Measurements from ENCODE around the gene ZDHHC18. TPM values are rescaled to one million over a fixed set of nuclear protein-coding genes. Genes with fewer than 3 reads are reported as not detected.

The ZDHHC18 gene
- total and polyA plus RNA-seq, 2 of the 8 experiments (the other 6 are each of a cell fraction or from before 2014, with no cell fraction given), result 29.7 to 49.8 TPM

DNA sequence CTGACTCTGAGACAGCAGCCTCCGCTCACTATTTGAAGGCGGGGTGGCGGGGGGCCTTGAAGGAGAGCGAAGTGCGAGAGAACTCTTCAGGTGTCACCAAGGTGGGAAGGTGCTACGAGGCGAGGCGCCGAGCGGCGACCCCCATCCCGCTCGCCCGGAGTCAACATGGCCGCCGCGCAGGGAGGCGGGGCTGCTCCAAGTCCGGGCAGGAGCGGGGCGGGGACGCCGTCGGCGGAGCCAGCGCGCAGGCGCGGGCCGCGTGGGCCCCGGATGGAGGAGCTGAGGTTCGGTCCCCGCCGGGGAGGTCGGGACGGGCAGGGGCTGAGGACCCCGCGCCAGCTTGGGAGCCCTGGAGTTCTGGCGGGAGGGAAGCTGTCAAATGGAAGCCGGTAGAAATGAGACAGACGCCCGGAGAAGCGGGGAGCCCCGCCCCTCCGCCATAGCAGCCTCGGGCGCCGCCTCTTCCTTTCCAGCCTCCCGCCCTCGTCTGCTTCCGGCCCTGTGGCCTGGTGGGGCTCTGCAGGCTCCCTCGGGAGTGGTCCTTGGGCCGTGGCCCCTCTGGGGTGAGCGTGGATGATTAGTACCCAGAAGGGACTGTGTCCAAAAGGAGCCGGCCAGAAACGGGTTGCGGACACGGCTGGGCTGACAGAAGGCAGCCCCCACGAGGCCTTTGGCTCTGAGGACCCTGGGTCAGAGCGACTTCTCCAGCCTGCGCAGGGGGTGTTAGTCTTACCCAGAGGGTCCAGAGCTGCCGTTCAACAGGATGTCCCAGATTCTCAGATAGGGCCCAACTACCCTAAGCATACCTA is 38.6 kb upstream of the ZDHHC18 start, which contains the start of gene PIGV (continued):
- TF ChIP-seq E2F6 (IDR thresholded peaks at IDR 0.05), result peak; percentile 54
- no peak for TF ChIP-seq EGR1 (IDR thresholded peaks at IDR 0.05; ENCODE audit: borderline replicate concordance, low read depth, low read length)
- TF ChIP-seq CTBP2 (IDR thresholded peaks at IDR 0.05; ENCODE audit: borderline replicate concordance, insufficient read depth, insufficient read length, low read length), result no peak
- no peak for TF ChIP-seq SIRT6 (IDR thresholded peaks at IDR 0.05; ENCODE audit: low read length)
- TF ChIP-seq CHD2 (IDR thresholded peaks at IDR 0.05; ENCODE audit: low read length), result no peak
- TF ChIP-seq POLR2A (IDR thresholded peaks at IDR 0.05; ENCODE audit: control extremely low read depth in 1 of 2, low read depth in 2 of 2, low read length in 2 of 2), result peak; percentile 70 to 87
- TF ChIP-seq POU5F1 (IDR thresholded peaks at IDR 0.05; ENCODE audit: low read depth, low read length), result no peak
- TF ChIP-seq NRF1 (IDR thresholded peaks at IDR 0.05; ENCODE audit: low read depth, low read length), result peak; percentile 85
- no peak for TF ChIP-seq SRF (IDR thresholded peaks at IDR 0.05; ENCODE audit: low read depth, low read length)
- peak; percentile 98 for TF ChIP-seq YY1 (IDR thresholded peaks at IDR 0.05; ENCODE audit: low read depth, low read length)
- no peak for TF ChIP-seq FOSL1 (IDR thresholded peaks at IDR 0.05; ENCODE audit: insufficient read depth, low read depth, low read length)
- TF ChIP-seq SP2 (IDR thresholded peaks at IDR 0.05; ENCODE audit: low read length), result no peak
- TF ChIP-seq GTF2F1 (IDR thresholded peaks at IDR 0.05; ENCODE audit: borderline replicate concordance, low read depth, low read length), result no peak
- TF ChIP-seq ASH2L (IDR thresholded peaks at IDR 0.05; ENCODE audit: low read length), result peak; percentile 76
- no peak for TF ChIP-seq EZH2 (IDR thresholded peaks at IDR 0.05; ENCODE audit: low read depth, low read length, severe bottlenecking)
- peak; percentile 71 for TF ChIP-seq SAP30 (IDR thresholded peaks at IDR 0.05; ENCODE audit: insufficient read depth, insufficient replicate concordance, low read length)
- no peak for TF ChIP-seq BRCA1 (IDR thresholded peaks at IDR 0.05; ENCODE audit: low read depth, low read length)
- TF ChIP-seq KDM5A (IDR thresholded peaks at IDR 0.05; ENCODE audit: low read length), result no peak
- TF ChIP-seq BCL11A (IDR thresholded peaks at IDR 0.05; ENCODE audit: low read depth in 2 of 2, low read length in 2 of 2), result no peak
- TF ChIP-seq BACH1 (IDR thresholded peaks at IDR 0.05; ENCODE audit: low read length), result no peak
- TF ChIP-seq RFX5 (IDR thresholded peaks at IDR 0.05; ENCODE audit: borderline replicate concordance, low read depth, low read length), result no peak
- peak; percentile 34; the same call in 1 of the 2 replicates for TF ChIP-seq MAX (IDR thresholded peaks at IDR 0.05)
- TF ChIP-seq CBX5 (IDR thresholded peaks at IDR 0.05; ENCODE audit: low read depth, low read length), result no peak
- peak; percentile 6 for TF ChIP-seq POLR2AphosphoS5 (IDR thresholded peaks at IDR 0.05; ENCODE audit: low read depth, low read length)
- TF ChIP-seq RXRA (IDR thresholded peaks at IDR 0.05; ENCODE audit: insufficient read depth, low read depth, low read length), result no peak

All from H1 (cell line).